Measurements from ENCODE around the gene PAOX. TPM values are rescaled to one million over a fixed set of nuclear protein-coding genes. Genes with fewer than 3 reads are reported as not detected.
A peak's percentile ranks its signal among the peaks of the same experiment; 100 is the strongest.

Gene PAOX
- total and polyA plus RNA-seq, 8 donors: 2.8 to 9.9 (median 3.8) TPM

DNA sequence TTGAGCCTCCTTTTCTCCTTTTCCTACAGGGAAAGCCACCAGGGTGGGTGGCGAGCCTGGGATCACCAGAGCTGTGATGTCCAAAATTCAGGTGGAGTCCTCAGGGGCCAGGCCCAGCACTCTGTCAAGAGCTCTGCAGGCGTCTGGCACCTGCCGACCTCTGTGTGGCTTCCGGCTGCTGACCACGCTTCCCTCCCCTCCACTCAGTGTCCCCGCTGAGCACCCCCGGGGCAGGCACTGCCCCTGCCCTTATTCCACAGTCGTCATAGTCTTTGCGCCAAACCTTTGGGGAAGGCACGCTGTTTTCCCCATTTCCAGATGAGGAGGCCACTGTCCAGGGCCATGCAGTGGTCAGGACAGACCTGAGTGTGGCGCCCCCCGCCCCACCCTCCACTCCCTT is 22.4 kb downstream of the PAOX start:
- WGBS, 2 donors: 94 to 96% methylated on average over 12 of the region's 12 CpGs
- intact Hi-C loops (cut with DNase I): no loop called here
- peaks cover 0 to 19% (median 9%) of the 10 kb centered on the region in 3 donors for H3K36me3 ChIP-seq
- H3K27me3 ChIP-seq: no peaks in the 10 kb centered on the region
- H3K4me1 ChIP-seq: no peaks in the 10 kb centered on the region
- ATAC-seq: no peak
- no peak overlapping the region for H3K4me3 ChIP-seq
- DNase-seq: peak in 3 of 6 donors; percentile 4 to 40 (median 26)
- no peak for TF ChIP-seq CTCF (IDR thresholded peaks at IDR 0.05)
- no peaks in the 10 kb centered on the region for H3K9me3 ChIP-seq
- H3K27ac ChIP-seq: no peak overlapping the region
- no peak for FAIRE-seq

DNA sequence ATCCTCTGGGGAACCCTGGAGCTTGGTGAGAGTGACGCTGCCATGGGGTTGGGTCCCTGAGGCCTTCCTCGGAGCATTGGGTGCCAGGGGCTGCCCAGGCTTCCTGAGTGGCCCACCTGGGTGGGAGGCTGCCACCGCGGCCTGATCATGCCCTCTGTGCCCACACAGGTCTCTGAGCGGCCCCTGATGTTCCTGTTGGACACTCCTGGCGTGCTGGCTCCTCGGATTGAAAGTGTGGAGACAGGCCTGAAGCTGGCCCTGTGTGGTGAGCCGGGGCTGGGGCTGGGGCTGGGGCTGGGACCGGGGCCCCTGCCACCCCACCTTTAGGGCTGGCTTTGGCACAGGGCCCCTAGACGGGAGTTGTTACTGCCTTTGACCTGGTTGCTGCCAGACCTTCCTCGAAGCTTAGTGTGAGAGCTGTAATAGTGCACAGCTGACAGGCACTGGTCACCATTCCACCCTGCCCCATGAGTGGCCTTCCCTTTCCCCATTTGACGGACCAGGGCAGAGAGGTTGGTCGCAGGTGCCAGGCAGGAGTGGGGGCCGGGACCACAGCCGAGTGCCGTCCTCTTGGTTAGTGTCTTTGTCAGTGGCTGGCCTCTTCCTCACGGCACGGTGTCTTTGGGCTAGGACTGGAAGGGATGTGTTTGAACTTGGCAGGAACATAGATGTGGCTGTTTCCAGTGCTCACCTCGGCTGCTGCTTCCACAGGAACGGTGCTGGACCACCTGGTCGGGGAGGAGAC is 23.1 kb downstream of the PAOX start:
- no peak for FAIRE-seq
- no peak for TF ChIP-seq CTCF (IDR thresholded peaks at IDR 0.05)
- WGBS, 2 donors: 95 to 98% methylated on average over 21 of the region's 21 CpGs
- Histone ChIP-seq H3K4me1 (no peaks in the 10 kb centered on the region), H3K36me3 (peaks cover 0 to 19% (median 9%) of the 10 kb centered on the region in 3 donors), H3K27ac (no peak overlapping the region), H3K9me3 (no peaks in the 10 kb centered on the region), H3K27me3 (no peaks in the 10 kb centered on the region), H3K4me3 (no peak overlapping the region)
- intact Hi-C loops (cut with DNase I): no loop called here
- ATAC-seq: no peak
- DNase-seq: peak in 1 of 6 donors; percentile 44

DNA sequence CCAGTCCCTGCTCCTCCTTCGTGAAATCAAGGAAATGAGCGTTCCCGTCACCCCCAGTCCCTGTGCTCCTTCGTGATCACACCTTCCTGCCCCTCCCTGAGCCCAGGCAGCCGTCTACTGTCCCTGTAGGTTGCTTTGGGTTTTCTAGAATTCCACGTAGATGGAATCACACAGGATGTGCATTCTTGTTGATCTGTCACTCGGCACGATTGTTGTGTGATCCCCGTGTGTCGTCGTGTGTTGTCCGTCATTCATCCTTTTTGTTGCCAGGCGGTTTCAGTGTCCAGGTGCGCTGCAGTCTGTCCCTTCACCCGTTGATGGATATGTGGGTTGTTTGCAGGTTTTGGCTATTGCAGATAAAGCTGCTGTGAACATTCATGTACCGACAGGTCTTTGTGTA is 24.3 kb downstream of the PAOX start:
- no peak for TF ChIP-seq CTCF (IDR thresholded peaks at IDR 0.05)

GRCh38 chr10:133403784-133404183 is 24.7 kb downstream of the PAOX start:
- Histone ChIP-seq H3K9me3 (no peaks in the 10 kb centered on the region), H3K27ac (no peak overlapping the region), H3K4me3 (no peak overlapping the region), H3K36me3 (peaks cover 0 to 19% (median 9%) of the 10 kb centered on the region in 3 donors), H3K4me1 (no peaks in the 10 kb centered on the region), H3K27me3 (no peaks in the 10 kb centered on the region)
- 93 to 95% methylated on average over 5 of the region's 5 CpGs for WGBS, 2 donors
- ATAC-seq (no peak), DNase-seq (no peak), FAIRE-seq (no peak)
- intact Hi-C loops (cut with DNase I): no loop called here
- no peak for TF ChIP-seq CTCF (IDR thresholded peaks at IDR 0.05)

More for the DNA sequence above, 24.3 kb downstream of the PAOX start:
- DNase-seq: no peak
- FAIRE-seq: no peak
- ATAC-seq: no peak
- Histone ChIP-seq H3K9me3 (no peaks in the 10 kb centered on the region), H3K4me3 (no peak overlapping the region), H3K27me3 (no peaks in the 10 kb centered on the region), H3K36me3 (peaks cover 0 to 19% (median 9%) of the 10 kb centered on the region in 3 donors), H3K27ac (no peak overlapping the region), H3K4me1 (no peaks in the 10 kb centered on the region)
- intact Hi-C loops (cut with DNase I): no loop called here
- WGBS, 2 donors: 84 to 88% methylated on average over 16 of the region's 16 CpGs

DNA sequence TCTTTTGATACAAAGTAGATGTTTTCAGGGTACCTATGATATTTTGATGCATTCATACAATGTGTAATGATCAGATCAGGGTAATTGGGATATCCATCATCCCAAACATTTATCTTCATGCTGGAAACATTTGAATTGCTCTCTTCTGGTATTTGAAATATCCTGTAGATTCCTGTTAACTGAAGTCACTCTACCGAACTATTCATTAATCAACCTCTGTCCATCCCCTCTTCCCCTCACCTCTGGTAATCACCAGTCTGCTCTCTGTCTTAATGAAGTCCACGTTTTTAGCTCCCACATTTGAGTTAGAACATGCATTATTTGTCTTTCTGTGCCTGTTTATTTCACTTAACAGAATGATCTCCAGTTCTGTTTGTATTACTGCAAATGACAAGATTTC is 26.2 kb downstream of the PAOX start:
- DNase-seq (no peak), ATAC-seq (no peak), FAIRE-seq (no peak)
- intact Hi-C loops (cut with DNase I): no loop called here
- no peak for TF ChIP-seq CTCF (IDR thresholded peaks at IDR 0.05)
- WGBS, 2 donors: 45 to 48% methylated on average over 2 of the region's 2 CpGs
- Histone ChIP-seq H3K4me3 (no peak overlapping the region), H3K4me1 (no peaks in the 10 kb centered on the region), H3K27ac (no peak overlapping the region), H3K36me3 (peaks cover 0 to 24% (median 0%) of the 10 kb centered on the region in 3 donors), H3K9me3 (no peaks in the 10 kb centered on the region), H3K27me3 (no peaks in the 10 kb centered on the region)
